H1 (cell line): Measurements from ENCODE around the gene SYT2. TPM values are rescaled to one million over a fixed set of nuclear protein-coding genes. Genes with fewer than 3 reads are reported as not detected.

ENCODE experiments used
- CTCF ChIA-PET: fragments of 300-600 bp; sonication (Branson Sonifier 250); formaldehyde crosslinking; loops from one replicate; lab custom pipeline; 2021; ENCODE audit not compliant: partially characterized antibody; lab: Charles Lee
- POLR2A ChIA-PET: fragments of 300-600 bp; sonication (Branson Sonifier 250); formaldehyde crosslinking; loops from one replicate; lab custom pipeline; 2021; ENCODE audit warnings: inconsistent platforms; ENCODE audit not compliant: partially characterized antibody; lab: Charles Lee
- DNase-seq, 2 experiments: peaks; one replicate each; pipeline versions ENCODE4 v3.0.0 to v3.0.0-alpha.2; 2010 to 2022; ENCODE audit warnings: low spot score in 2 of 2, low read depth in 1 of 2, mixed read lengths in 1 of 2
- FAIRE-seq: peaks from 2 replicates; lab custom pipeline; 2011; peaks lifted over from hg19 to GRCh38; lab: Jason Lieb, UNC
- H2AFZ ChIP-seq: 2 replicates; pipeline ENCODE4 v1.8.1; 2012; ENCODE audit warnings: low read length, inconsistent platforms
- H2AK5ac ChIP-seq: 2 replicates; pipeline ENCODE4 v1.6.1; 2013; ENCODE audit warnings: low read depth, low read length
- H2BK120ac ChIP-seq: replicated peaks from 2 replicates; pipeline ENCODE3; 2013; ENCODE audit warnings: low read depth, low read length, inconsistent platforms
- H2BK12ac ChIP-seq: 2 replicates; pipeline ENCODE4 v1.6.1; 2013; ENCODE audit warnings: low read depth, low read length
- H2BK15ac ChIP-seq: 2 replicates; pipeline ENCODE4 v1.6.1; 2013; ENCODE audit warnings: low read length
- H2BK20ac ChIP-seq: 2 replicates; pipeline ENCODE4 v1.6.1; 2013; ENCODE audit warnings: low read length
- H2BK5ac ChIP-seq: 2 replicates; pipeline ENCODE4 v1.6.1; 2013; ENCODE audit warnings: low read depth, low read length
- H3K14ac ChIP-seq: 2 replicates; pipeline ENCODE4 v1.6.1; 2013; ENCODE audit warnings: inconsistent platforms; ENCODE audit not compliant: insufficient read length
- H3K18ac ChIP-seq: 2 replicates; pipeline ENCODE4 v1.6.1; 2013; ENCODE audit warnings: low read length; ENCODE audit errors: extremely low read depth
- H3K23ac ChIP-seq: 2 replicates; pipeline ENCODE4 v1.6.1; 2013; ENCODE audit warnings: inconsistent platforms; ENCODE audit not compliant: insufficient read length
- H3K23me2 ChIP-seq: 2 replicates; pipeline ENCODE4 v1.6.1; 2013; ENCODE audit warnings: low read depth, low read length
- H3K27ac ChIP-seq: 2 replicates; pipeline ENCODE4 v1.6.1; 2011; ENCODE audit warnings: low read depth, low read length, inconsistent platforms
- H3K27me3 ChIP-seq, 4 experiments: replicated peaks in 1 of 4; 1 replicate in 1 of 4; 2 replicates in 3 of 4; pipeline versions ENCODE4 v1.6.1 to v1.8.1; 2011 to 2013; ENCODE audit warnings: low read length in 3 of 4, mild to moderate bottlenecking in 3 of 4, inconsistent platforms in 2 of 4, mixed read lengths in 2 of 4, moderate library complexity in 1 of 4; ENCODE audit not compliant: control insufficient read depth in 3 of 4, insufficient read depth in 3 of 4; ENCODE audit errors: extremely low read depth in 1 of 4
- H3K36me3 ChIP-seq, 4 experiments: 2 replicates each; pipeline versions ENCODE4 v1.6.1 to v1.8.1; 2011 to 2013; ENCODE audit warnings: mild to moderate bottlenecking in 4 of 4, low read length in 3 of 4, moderate library complexity in 2 of 4, control low read depth in 1 of 4, inconsistent platforms in 1 of 4; ENCODE audit not compliant: insufficient read depth in 4 of 4, control insufficient read depth in 2 of 4
- H3K4ac ChIP-seq: replicated peaks from 2 replicates; pipeline ENCODE3; 2013; ENCODE audit warnings: low read length, low read depth, mixed read lengths, inconsistent platforms; ENCODE audit not compliant: insufficient read length
- H3K4me1 ChIP-seq, 4 experiments: replicated peaks in 1 of 4; 1 replicate in 1 of 4; 2 replicates in 3 of 4; pipeline versions ENCODE4 v1.6.1 to v1.8.1; 2011 to 2013; ENCODE audit warnings: low read length in 3 of 4, inconsistent platforms in 2 of 4, mixed read lengths in 1 of 4; ENCODE audit not compliant: insufficient read depth in 4 of 4, control insufficient read depth in 3 of 4
- H3K4me2 ChIP-seq, 2 experiments: 2 replicates each; pipeline versions ENCODE4 v1.6.1 to v1.8.1; 2011 to 2013; ENCODE audit warnings: low read depth in 2 of 2, low read length in 2 of 2, control low read depth in 1 of 2, inconsistent platforms in 1 of 2, mild to moderate bottlenecking in 1 of 2; ENCODE audit not compliant: insufficient read depth in 1 of 2
- H3K4me3 ChIP-seq, 4 experiments: fragments of 200-600, 300-600 bp in 1 of 4; sonication (generic), shearing (Covaris generic), sonication (Bioruptor Twin) in 1 of 4; 2 replicates each; pipeline versions ENCODE4 v1.5.1 to v1.8.1; 2011 to 2016; ENCODE audit warnings: low read length in 4 of 4, low read depth in 3 of 4, control low read depth in 2 of 4, inconsistent platforms in 2 of 4, mild to moderate bottlenecking in 2 of 4, mixed read lengths in 1 of 4, moderate library complexity in 1 of 4; ENCODE audit not compliant: insufficient read depth in 2 of 4; ENCODE audit errors: extremely low read depth in 1 of 4
- H3K56ac ChIP-seq: replicated peaks from 2 replicates; pipeline ENCODE3; 2013; ENCODE audit warnings: low read depth, mild to moderate bottlenecking, mixed read lengths, low read length, inconsistent platforms; ENCODE audit not compliant: insufficient read length
- H3K79me1 ChIP-seq: 2 replicates; pipeline ENCODE4 v1.6.1; 2013; ENCODE audit warnings: low read depth, low read length, control low read depth
- H3K79me2 ChIP-seq, 2 experiments: 2 replicates each; pipeline versions ENCODE4 v1.6.1 to v1.8.1; 2012 to 2013; ENCODE audit warnings: low read length in 2 of 2, mild to moderate bottlenecking in 2 of 2, inconsistent platforms in 1 of 2; ENCODE audit not compliant: insufficient read depth in 2 of 2, control insufficient read depth in 1 of 2
- H3K9ac ChIP-seq, 4 experiments: replicated peaks in 1 of 4; 1 replicate in 1 of 4; 2 replicates in 3 of 4; pipeline versions ENCODE4 v1.6.1 to v1.8.1; 2011 to 2013; ENCODE audit warnings: low read depth in 3 of 4, low read length in 3 of 4, control low read depth in 2 of 4, mild to moderate bottlenecking in 2 of 4, moderate library complexity in 2 of 4, inconsistent platforms in 1 of 4; ENCODE audit errors: extremely low read depth in 1 of 4
- H3K9me3 ChIP-seq, 2 experiments: 2 replicates each; pipeline versions ENCODE4 v1.6.1 to v1.8.1; 2012 to 2013; ENCODE audit warnings: mild to moderate bottlenecking in 2 of 2, moderate library complexity in 2 of 2, control low read depth in 1 of 2, inconsistent platforms in 1 of 2, low read depth in 1 of 2, low read length in 1 of 2, mixed read lengths in 1 of 2; ENCODE audit not compliant: insufficient read depth in 2 of 2
- H4K20me1 ChIP-seq, 2 experiments: replicated peaks in 1 of 2; 2 replicates each; pipeline versions ENCODE3 to v1.8.1; 2011 to 2013; ENCODE audit warnings: inconsistent platforms in 2 of 2, low read length in 2 of 2, mild to moderate bottlenecking in 1 of 2; ENCODE audit not compliant: insufficient read depth in 2 of 2, control insufficient read depth in 1 of 2
- H4K5ac ChIP-seq: 2 replicates; pipeline ENCODE4 v1.6.1; 2013; ENCODE audit warnings: low read length, low read depth, mixed read lengths, inconsistent platforms; ENCODE audit not compliant: insufficient read length
- H4K8ac ChIP-seq: 2 replicates; pipeline ENCODE4 v1.8.0; 2013; ENCODE audit warnings: mild to moderate bottlenecking, moderate library complexity, low read length, inconsistent platforms; ENCODE audit not compliant: insufficient read depth; ENCODE audit errors: extremely low read depth
- H4K91ac ChIP-seq: replicated peaks from 2 replicates; pipeline ENCODE3; 2013; ENCODE audit warnings: low read length, mixed read lengths, inconsistent platforms; ENCODE audit not compliant: insufficient read length
- CBX5 ChIP-seq: fragments of 300-800, 300-1000 bp; sonication (generic); IDR thresholded peaks from 2 replicates; pipeline ENCODE4 v1.7.1; 2016; ENCODE audit warnings: antibody characterized with exemption, low read length, low read depth
- CEBPB ChIP-seq: IDR thresholded peaks from 2 replicates; pipeline ENCODE4 v1.6.1; 2012; ENCODE audit warnings: low read depth, low read length
- CTCF ChIP-seq, 3 experiments: IDR thresholded peaks; 1 replicate in 2 of 3; 2 replicates in 1 of 3; pipeline versions ENCODE4 v1.5.1 to v1.6.1; 2011; ENCODE audit warnings: low read length in 3 of 3, mild to moderate bottlenecking in 3 of 3, inconsistent platforms in 2 of 3, low read depth in 1 of 3, moderate library complexity in 1 of 3; ENCODE audit not compliant: insufficient read depth in 1 of 3; ENCODE audit errors: control extremely low read depth in 1 of 3
- JUN ChIP-seq: IDR thresholded peaks from 2 replicates; pipeline ENCODE4 v1.6.1; 2011; ENCODE audit warnings: low read depth, mild to moderate bottlenecking, improper control_type of control experiment, low read length
- KDM1A ChIP-seq: fragments of 200-600, 300-600 bp; sonication (generic); IDR thresholded peaks from 2 replicates; pipeline ENCODE4 v1.7.1; 2016; ENCODE audit warnings: mild to moderate bottlenecking, low read length, borderline replicate concordance
- SP2 ChIP-seq: IDR thresholded peaks from 2 replicates; pipeline ENCODE4 v1.6.1; 2012; ENCODE audit warnings: mild to moderate bottlenecking, low read length, inconsistent platforms
- TAF1 ChIP-seq: IDR thresholded peaks from 2 replicates; pipeline ENCODE4 v1.6.1; 2011; ENCODE audit warnings: mild to moderate bottlenecking, low read depth, low read length
- TCF12 ChIP-seq: IDR thresholded peaks from 2 replicates; pipeline ENCODE4 v1.6.1; 2011; ENCODE audit warnings: low read depth, mild to moderate bottlenecking, low read length
- TEAD4 ChIP-seq: IDR thresholded peaks from 2 replicates; pipeline ENCODE4 v1.6.1; 2012; ENCODE audit warnings: low read depth, low read length, inconsistent platforms, mixed read lengths
- WGBS, 2 experiments: shearing (Covaris generic) in 1 of 2; methylation state at CpG; one replicate each; pipeline versions ENCODE4 v1.1.6 to v1.1.7; 2013 to 2015; ENCODE audit warnings: low lambda C conversion rate in 2 of 2, mixed read lengths in 2 of 2, inconsistent platforms in 1 of 2, low coverage in 1 of 2, missing lambda C conversion rate in 1 of 2; ENCODE audit not compliant: insufficient replicate concordance in 2 of 2, insufficient coverage in 1 of 2, insufficient read length in 1 of 2; ENCODE audit errors: extremely low coverage in 1 of 2, missing lambda C conversion rate in 1 of 2; 5-methylcytosine and 5-hydroxymethylcytosine counted together
- polyA plus RNA-seq, 7 experiments: library from polyadenylated mRNA; depleted of rRNA in 3 of 7; stranded (reverse) in 5 of 7; unstranded in 2 of 7; fragments of >200 nt in 5 of 7; fragments of 200-250 nt in 2 of 7; gene quantifications; 1 replicate in 5 of 7; 2 replicates in 1 of 7; 4 replicates in 1 of 7; pipeline versions ENCODE4 v1.2.1 to v1.2.3, GENCODE V29; 2011 to 2013; ENCODE audit warnings: missing spikeins in 2 of 7, mixed read lengths in 2 of 7
- total RNA-seq: library from RNA; stranded (reverse); fragmentation: NEBNext Ultra II Directional; extraction: Animal tissue kit (Norgen Biotek cat#: 25700); gene quantifications from 2 replicates; pipeline ENCODE4 v1.2.1, GENCODE V29; 2021

Gene SYT2
- total and polyA plus RNA-seq, 2 of the 8 experiments (the other 6 are each of a cell fraction or from before 2014, with no cell fraction given), result 2.8 to 11.0 TPM

- WGBS, 2 experiments, result 64% methylated on average over 2 of the region's 2 CpGs; no CpG with 5 or more reads in 1 of the 2 experiments
- ChIA-PET POLR2A (interaction anchor here (1.1 to 1.4 kb wide), 2 partner anchors 10 to 16 kb away, joined by 6 to 7 read pairs; no protein-coding TSS in a partner anchor), CTCF (interaction anchor here (0.5 to 7.8 kb wide), 17 partner anchors 9 to 481 kb away, joined by 3 to 94 read pairs (median 4); no protein-coding TSS in a partner anchor)
- Histone ChIP-seq H3K56ac (no peak overlapping the region), H3K36me3 (no peaks in the 10 kb centered on the region), H2BK20ac (no peak overlapping the region), H3K4me3 (no peak overlapping the region; a peak in 1 of 8 replicates), H2AFZ (no peak overlapping the region), H2BK12ac (no peak overlapping the region; the same call in 1 of the 2 replicates), H3K4me1 (peaks cover 3 to 19% (median 6%) of the 10 kb centered on the region in 4 experiments; a peak in 5 of 7 replicates), H3K23ac (no peak overlapping the region), H4K8ac (no peak overlapping the region), H3K27me3 (no peaks in the 10 kb centered on the region), H3K79me2 (no peaks in the 10 kb centered on the region; a peak in 1 of 4 replicates), H3K9ac (no peak overlapping the region), H4K91ac (no peak overlapping the region), H4K20me1 (peaks cover 2 to 4% of the 10 kb centered on the region in 2 experiments), H3K18ac (no peak overlapping the region), H3K23me2 (no peaks in the 10 kb centered on the region), H3K4me2 (peak overlapping the region in 1 of 2 experiments; percentile 36; a peak in 2 of 4 replicates), H3K9me3 (no peaks in the 10 kb centered on the region), H2AK5ac (no peak overlapping the region), H3K27ac (no peak overlapping the region), H4K5ac (no peak overlapping the region), H2BK120ac (no peak overlapping the region), H3K79me1 (no peaks in the 10 kb centered on the region; the same call in 1 of the 2 replicates), H3K14ac (no peak overlapping the region), H2BK5ac (no peak overlapping the region), H2BK15ac (no peak overlapping the region), H3K4ac (no peak overlapping the region)
- FAIRE-seq (peak; percentile 95), DNase-seq (no peak)
- TF ChIP-seq SP2 (no peak), KDM1A (no peak), TEAD4 (peak; percentile 89), TCF12 (peak; percentile 83; the same call in 1 of the 2 replicates), JUN (no peak), CBX5 (no peak), CTCF (IDR thresholded peaks at IDR 0.05; ENCODE audit: control extremely low read depth in 1 of 3, insufficient read depth in 1 of 3, low read depth in 1 of 3, low read length in 3 of 3) (no peak), CEBPB (no peak), TAF1 (no peak)
These were observed 29.5 kb downstream of the SYT2 start for GRCh38 chr1:202680586-202681352.
